ENCODE results near the gene GPR37L1. TPM values are rescaled to one million over a fixed set of nuclear protein-coding genes. Genes with fewer than 3 reads are reported as not detected.
"Not testable (repeated sequence)": the region's sequence is repeated elsewhere in the genome, so short reads cannot be mapped to it uniquely, and the experiment has no call there.

GPR37L1 gene
- total and polyA plus RNA-seq, 4 donors = 0.06 TPM; not detected in 3

- WGBS, 2 donors = 91 to 93% methylated on average over 8 of the region's 8 CpGs
- H3K9me3 ChIP-seq (ENCODE audit: control insufficient read depth, low read length); H3K4me3 ChIP-seq (ENCODE audit: low read length in 2 of 2); intact Hi-C loops (cut with DNase I); ATAC-seq (ENCODE audit: low FRiP score); H3K4me1 ChIP-seq (ENCODE audit: control insufficient read depth in 1 of 2, insufficient read depth in 2 of 2, low read length in 2 of 2); H3K27ac ChIP-seq (ENCODE audit: low read depth in 1 of 2, low read length in 2 of 2); H3K36me3 ChIP-seq (ENCODE audit: control insufficient read depth in 1 of 2, insufficient read depth in 2 of 2, low read length in 1 of 2); DNase-seq; H3K27me3 ChIP-seq (ENCODE audit: control insufficient read depth in 1 of 2, insufficient read depth in 2 of 2, low read length in 1 of 2): not testable (repeated sequence)
Observed at GRCh38 chr1:202145744-202146140, 23.0 kb downstream of the GPR37L1 start.

GRCh38 chr1:202146279-202146678, 23.6 kb downstream of the GPR37L1 start:
- Histone ChIP-seq H3K27me3 (ENCODE audit: control insufficient read depth in 1 of 2, insufficient read depth in 2 of 2, low read length in 1 of 2) (no peaks in the 10 kb centered on the region), H3K4me1 (ENCODE audit: control insufficient read depth in 1 of 2, insufficient read depth in 2 of 2, low read length in 2 of 2) (no peaks in the 10 kb centered on the region), H3K27ac (ENCODE audit: low read depth in 1 of 2, low read length in 2 of 2) (no peak overlapping the region), H3K36me3 (ENCODE audit: control insufficient read depth in 1 of 2, insufficient read depth in 2 of 2, low read length in 1 of 2) (no peaks in the 10 kb centered on the region), H3K4me3 (ENCODE audit: low read length in 2 of 2) (no peak overlapping the region), H3K9me3 (ENCODE audit: control insufficient read depth, low read length) (no peaks in the 10 kb centered on the region)
- ATAC-seq (ENCODE audit: low FRiP score) (no peak), DNase-seq (no peak)
- 91 to 95% methylated on average over 5 of the region's 5 CpGs for WGBS, 2 donors
- intact Hi-C loops (cut with DNase I) = no loop called here

GRCh38 chr1:202146993-202147392, 24.3 kb downstream of the GPR37L1 start:
- WGBS, 2 donors = 67 to 82% methylated on average over 3 of the region's 3 CpGs
- Histone ChIP-seq H3K4me3 (ENCODE audit: low read length in 2 of 2) (no peak overlapping the region), H3K27me3 (ENCODE audit: control insufficient read depth in 1 of 2, insufficient read depth in 2 of 2, low read length in 1 of 2) (no peaks in the 10 kb centered on the region), H3K4me1 (ENCODE audit: control insufficient read depth in 1 of 2, insufficient read depth in 2 of 2, low read length in 2 of 2) (no peaks in the 10 kb centered on the region), H3K36me3 (ENCODE audit: control insufficient read depth in 1 of 2, insufficient read depth in 2 of 2, low read length in 1 of 2) (no peaks in the 10 kb centered on the region), H3K27ac (ENCODE audit: low read depth in 1 of 2, low read length in 2 of 2) (no peak overlapping the region), H3K9me3 (ENCODE audit: control insufficient read depth, low read length) (no peaks in the 10 kb centered on the region)
- ATAC-seq (ENCODE audit: low FRiP score) = no peak
- DNase-seq = no peak
- intact Hi-C loops (cut with DNase I) = no loop called here

- WGBS, 2 donors = 91 to 93% methylated on average over 4 of the region's 4 CpGs
Observed at GRCh38 chr1:202148391-202148790, 25.7 kb downstream of the GPR37L1 start.

GRCh38 chr1:202149566-202149965, 26.8 kb downstream of the GPR37L1 start:
- H3K4me1 ChIP-seq (ENCODE audit: control insufficient read depth in 1 of 2, insufficient read depth in 2 of 2, low read length in 2 of 2) = no peaks in the 10 kb centered on the region
- no peaks in the 10 kb centered on the region for H3K36me3 ChIP-seq (ENCODE audit: control insufficient read depth in 1 of 2, insufficient read depth in 2 of 2, low read length in 1 of 2)
- no peak overlapping the region for H3K27ac ChIP-seq (ENCODE audit: low read depth in 1 of 2, low read length in 2 of 2)
- DNase-seq (no peak), ATAC-seq (ENCODE audit: low FRiP score) (no peak)
- H3K27me3 ChIP-seq (ENCODE audit: control insufficient read depth in 1 of 2, insufficient read depth in 2 of 2, low read length in 1 of 2) = no peaks in the 10 kb centered on the region
- H3K4me3 ChIP-seq (ENCODE audit: low read length in 2 of 2) = no peak overlapping the region
- WGBS, 2 donors = 94 to 95% methylated on average over 4 of the region's 4 CpGs
- intact Hi-C loops (cut with DNase I) = no loop called here
- no peaks in the 10 kb centered on the region for H3K9me3 ChIP-seq (ENCODE audit: control insufficient read depth, low read length)

More at GRCh38 chr1:202148391-202148790, 25.7 kb downstream of the GPR37L1 start:
- Histone ChIP-seq H3K27me3 (ENCODE audit: control insufficient read depth in 1 of 2, insufficient read depth in 2 of 2, low read length in 1 of 2) (no peaks in the 10 kb centered on the region), H3K4me3 (ENCODE audit: low read length in 2 of 2) (no peak overlapping the region), H3K27ac (ENCODE audit: low read depth in 1 of 2, low read length in 2 of 2) (no peak overlapping the region), H3K4me1 (ENCODE audit: control insufficient read depth in 1 of 2, insufficient read depth in 2 of 2, low read length in 2 of 2) (no peaks in the 10 kb centered on the region), H3K9me3 (ENCODE audit: control insufficient read depth, low read length) (no peaks in the 10 kb centered on the region), H3K36me3 (ENCODE audit: control insufficient read depth in 1 of 2, insufficient read depth in 2 of 2, low read length in 1 of 2) (no peaks in the 10 kb centered on the region)
- intact Hi-C loops (cut with DNase I) = no loop called here
- no peak for ATAC-seq (ENCODE audit: low FRiP score)
- DNase-seq = no peak

- no peak for ATAC-seq (ENCODE audit: low FRiP score)
Observed at GRCh38 chr1:202150187-202150586, 27.5 kb downstream of the GPR37L1 start.

GRCh38 chr1:202150602-202151001, 27.9 kb downstream of the GPR37L1 start:
- Histone ChIP-seq H3K27me3 (ENCODE audit: control insufficient read depth in 1 of 2, insufficient read depth in 2 of 2, low read length in 1 of 2) (no peaks in the 10 kb centered on the region), H3K4me3 (ENCODE audit: low read length in 2 of 2) (no peak overlapping the region), H3K4me1 (ENCODE audit: control insufficient read depth in 1 of 2, insufficient read depth in 2 of 2, low read length in 2 of 2) (no peaks in the 10 kb centered on the region), H3K27ac (ENCODE audit: low read depth in 1 of 2, low read length in 2 of 2) (no peak overlapping the region), H3K36me3 (ENCODE audit: control insufficient read depth in 1 of 2, insufficient read depth in 2 of 2, low read length in 1 of 2) (no peaks in the 10 kb centered on the region), H3K9me3 (ENCODE audit: control insufficient read depth, low read length) (no peaks in the 10 kb centered on the region)
- DNase-seq (no peak), ATAC-seq (ENCODE audit: low FRiP score) (no peak)
- 94% methylated on average over 8 of the region's 8 CpGs for WGBS, 2 donors
- intact Hi-C loops (cut with DNase I) = no loop called here

More at GRCh38 chr1:202150187-202150586, 27.5 kb downstream of the GPR37L1 start:
- Histone ChIP-seq H3K9me3 (ENCODE audit: control insufficient read depth, low read length) (no peaks in the 10 kb centered on the region), H3K27ac (ENCODE audit: low read depth in 1 of 2, low read length in 2 of 2) (no peak overlapping the region), H3K27me3 (ENCODE audit: control insufficient read depth in 1 of 2, insufficient read depth in 2 of 2, low read length in 1 of 2) (no peaks in the 10 kb centered on the region), H3K4me1 (ENCODE audit: control insufficient read depth in 1 of 2, insufficient read depth in 2 of 2, low read length in 2 of 2) (no peaks in the 10 kb centered on the region), H3K36me3 (ENCODE audit: control insufficient read depth in 1 of 2, insufficient read depth in 2 of 2, low read length in 1 of 2) (no peaks in the 10 kb centered on the region), H3K4me3 (ENCODE audit: low read length in 2 of 2) (no peak overlapping the region)
- DNase-seq = no peak
- 93 to 95% methylated on average over 9 of the region's 9 CpGs for WGBS, 2 donors
- intact Hi-C loops (cut with DNase I) = no loop called here

- Histone ChIP-seq H3K36me3 (ENCODE audit: control insufficient read depth in 1 of 2, insufficient read depth in 2 of 2, low read length in 1 of 2) (no peaks in the 10 kb centered on the region), H3K27me3 (ENCODE audit: control insufficient read depth in 1 of 2, insufficient read depth in 2 of 2, low read length in 1 of 2) (no peaks in the 10 kb centered on the region), H3K9me3 (ENCODE audit: control insufficient read depth, low read length) (no peaks in the 10 kb centered on the region), H3K4me3 (ENCODE audit: low read length in 2 of 2) (no peak overlapping the region), H3K27ac (ENCODE audit: low read depth in 1 of 2, low read length in 2 of 2) (no peak overlapping the region), H3K4me1 (ENCODE audit: control insufficient read depth in 1 of 2, insufficient read depth in 2 of 2, low read length in 2 of 2) (no peaks in the 10 kb centered on the region)
- intact Hi-C loops (cut with DNase I) = no loop called here
- ATAC-seq (ENCODE audit: low FRiP score) (no peak), DNase-seq (no peak)
- WGBS, 2 donors = 89 to 94% methylated on average over 2 of the region's 2 CpGs
Observed at GRCh38 chr1:202151045-202151444, 28.3 kb downstream of the GPR37L1 start.

- ATAC-seq (ENCODE audit: low FRiP score) (no peak), DNase-seq (no peak)
- Histone ChIP-seq H3K27ac (ENCODE audit: low read depth in 1 of 2, low read length in 2 of 2) (no peak overlapping the region), H3K36me3 (ENCODE audit: control insufficient read depth in 1 of 2, insufficient read depth in 2 of 2, low read length in 1 of 2) (no peaks in the 10 kb centered on the region), H3K9me3 (ENCODE audit: control insufficient read depth, low read length) (no peaks in the 10 kb centered on the region), H3K4me1 (ENCODE audit: control insufficient read depth in 1 of 2, insufficient read depth in 2 of 2, low read length in 2 of 2) (no peaks in the 10 kb centered on the region), H3K27me3 (ENCODE audit: control insufficient read depth in 1 of 2, insufficient read depth in 2 of 2, low read length in 1 of 2) (no peaks in the 10 kb centered on the region), H3K4me3 (ENCODE audit: low read length in 2 of 2) (no peak overlapping the region)
- WGBS, 2 donors = 90 to 91% methylated on average over 10 of the region's 10 CpGs
- intact Hi-C loops (cut with DNase I) = no loop called here
Observed at GRCh38 chr1:202152399-202152798, 29.7 kb downstream of the GPR37L1 start.
